ENCODE measurements around the gene RBM41. TPM values are rescaled to one million over a fixed set of nuclear protein-coding genes. Genes with fewer than 3 reads are reported as not detected.

Gene RBM41
- total and polyA plus RNA-seq, 9 of the 15 experiments (the other 6 are each of a cell fraction or from before 2014, with no cell fraction given), result 11.6 to 51.8 (median 27.9) TPM

GRCh38 chrX:107054978-107055377 is 63.6 kb downstream of the RBM41 start:
- no peak overlapping the region for H3K4me3 ChIP-seq
- no peak overlapping the region for H3K4me2 ChIP-seq (ENCODE audit: insufficient read depth, low read length)
- no peaks in the 10 kb centered on the region for H3K9me3 ChIP-seq (replicated peaks; ENCODE audit: control insufficient read depth, insufficient read depth, low read depth, low read length)
- H3K79me2 ChIP-seq (ENCODE audit: control insufficient read depth, insufficient read depth, low read length), result no peaks in the 10 kb centered on the region
- intact Hi-C loops (cut with micrococcal nuclease) (no loop called here), in situ Hi-C loops (cut with MboI) (no loop called here)
- CTCF ChIA-PET (ENCODE audit: low intra/inter-chr PET ratio), result no interaction called here
- DNase-seq (ENCODE audit: extremely low read depth in 1 of 4, low spot score in 3 of 4) (no peak), FAIRE-seq (no peak), ATAC-seq (no peak)
- H3K36me3 ChIP-seq (ENCODE audit: control insufficient read depth, insufficient read depth, low read length), result no peaks in the 10 kb centered on the region
- H3K9me1 ChIP-seq (ENCODE audit: control insufficient read depth, insufficient read depth, low read length), result no peaks in the 10 kb centered on the region
- no peaks in the 10 kb centered on the region for H4K20me1 ChIP-seq (replicated peaks; ENCODE audit: control insufficient read depth, insufficient read depth, low read length)
- TF ChIP-seq ZNF3 (CRISPR knock-in tag; IDR thresholded peaks at IDR 0.05) (no peak), KAT2B (IDR thresholded peaks at IDR 0.05; ENCODE audit: low read depth, low read length) (no peak), ZNF239 (CRISPR knock-in tag; IDR thresholded peaks at IDR 0.05) (no peak), DMBX1 (CRISPR knock-in tag; IDR thresholded peaks at IDR 0.05; ENCODE audit: borderline replicate concordance) (no peak), ZNF146 (CRISPR knock-in tag; IDR thresholded peaks at IDR 0.05; ENCODE audit: unreplicated experiment) (peak; percentile 81), STAT5A (IDR thresholded peaks at IDR 0.05; ENCODE audit: borderline replicate concordance, low read length) (no peak), FIP1L1 (IDR thresholded peaks at IDR 0.05; ENCODE audit: low read depth, low read length, poor library complexity, severe bottlenecking) (no peak), THRA (IDR thresholded peaks at IDR 0.05) (no peak), ATF2 (CRISPR knock-in tag; IDR thresholded peaks at IDR 0.05) (no peak), LEF1 (IDR thresholded peaks at IDR 0.05) (no peak), MYBL2 (IDR thresholded peaks at IDR 0.05; ENCODE audit: low read depth) (no peak), MYBL2 (CRISPR knock-in tag; IDR thresholded peaks at IDR 0.05; ENCODE audit: borderline replicate concordance) (no peak), NFXL1 (CRISPR knock-in tag; IDR thresholded peaks at IDR 0.05) (no peak), RBM25 (IDR thresholded peaks at IDR 0.05; ENCODE audit: low read depth, low read length, severe bottlenecking) (peak; percentile 79), ZNF584 (CRISPR knock-in tag; IDR thresholded peaks at IDR 0.05; ENCODE audit: low read depth) (no peak), ZNF133 (CRISPR knock-in tag; IDR thresholded peaks at IDR 0.05) (no peak), THAP12 (CRISPR knock-in tag; IDR thresholded peaks at IDR 0.05) (no peak)
- H3K27me3 ChIP-seq (ENCODE audit: control insufficient read depth in 2 of 2, insufficient read depth in 2 of 2, low read length in 2 of 2), result no peaks in the 10 kb centered on the region
- no peak overlapping the region for H3K27ac ChIP-seq (ENCODE audit: extremely low read depth, low read depth, low read length)
- no peak overlapping the region for H2AFZ ChIP-seq (ENCODE audit: low read depth, low read length)
- WGBS (ENCODE audit: insufficient coverage, low coverage, missing lambda C conversion rate), result 25% methylated on average over 2 of the region's 3 CpGs
- H3K4me1 ChIP-seq (replicated peaks in 1 of 2; ENCODE audit: control insufficient read depth in 2 of 2, insufficient read depth in 2 of 2, low read length in 2 of 2), result no peaks in the 10 kb centered on the region
- no peak overlapping the region for H3K9ac ChIP-seq (ENCODE audit: insufficient read depth in 1 of 2, low read depth in 2 of 2, low read length in 2 of 2)
- BruUV-seq (replicated peaks), result no TSS peak
- POLR2A ChIA-PET, result no interaction called here

Measured in K562 (cell line).